ENCODE data around the gene KCNF1. TPM values are rescaled to one million over a fixed set of nuclear protein-coding genes. Genes with fewer than 3 reads are reported as not detected.

The KCNF1 gene
- total and polyA plus RNA-seq, 10 of the 15 experiments (the other 5 are each of a cell fraction or from before 2014, with no cell fraction given): not detected

GRCh38 chr2:10875126-10875525 lies 36.6 kb upstream of the KCNF1 start (continued):
- no peak for TF ChIP-seq ATF2 (IDR thresholded peaks at IDR 0.05; ENCODE audit: low read length)
- TF ChIP-seq EZH2 (IDR thresholded peaks at IDR 0.05; ENCODE audit: borderline replicate concordance, control insufficient read depth, low read depth, low read length): no peak
- TF ChIP-seq ATF7 (IDR thresholded peaks at IDR 0.05; ENCODE audit: low read depth): no peak
- no peak for TF ChIP-seq PAX5 (IDR thresholded peaks at IDR 0.05; ENCODE audit: borderline replicate concordance, low read depth, low read length)
- TF ChIP-seq DPF2 (IDR thresholded peaks at IDR 0.05): no peak
- TF ChIP-seq MTA3 (IDR thresholded peaks at IDR 0.05; ENCODE audit: borderline replicate concordance, low read length): no peak
- TF ChIP-seq RFX5 (IDR thresholded peaks at IDR 0.05; ENCODE audit: low read depth, low read length): no peak
- TF ChIP-seq SRF (IDR thresholded peaks at IDR 0.05; ENCODE audit: low read depth in 2 of 2, low read length in 2 of 2): no peak

- CTCF ChIA-PET: interaction anchor here (1.0 to 1.7 kb wide), 5 partner anchors 12 to 256 kb away, joined by 3 to 8 read pairs (median 3); no protein-coding TSS in a partner anchor
- TF ChIP-seq MTA3 (IDR thresholded peaks at IDR 0.05; ENCODE audit: borderline replicate concordance, low read length): no peak
- TF ChIP-seq IKZF1 (conservative IDR thresholded peaks at IDR 0.05): no peak
- no peak for TF ChIP-seq BCL3 (IDR thresholded peaks at IDR 0.05; ENCODE audit: borderline replicate concordance, insufficient read depth, low read depth, low read length, poor library complexity, severe bottlenecking)
- no peak for TF ChIP-seq MAX (IDR thresholded peaks at IDR 0.05; ENCODE audit: low read depth, low read length)
- RAD21 ChIA-PET (ENCODE audit: unreplicated experiment): interaction anchor here (1.0 to 4.2 kb wide), 3 partner anchors 7 to 19 kb away, joined by 3 to 28 read pairs (median 10); no protein-coding TSS in a partner anchor
- H4K20me1 ChIP-seq (ENCODE audit: control insufficient read depth, insufficient read depth): no peaks in the 10 kb centered on the region
- H3K27me3 ChIP-seq (replicated peaks in 1 of 2; ENCODE audit: control insufficient read depth in 2 of 2, insufficient read depth in 2 of 2, low read length in 1 of 2): peaks cover 2 to 4% of the 10 kb centered on the region in 2 experiments; a peak in 3 of 4 replicates
- no peak overlapping the region for H3K9ac ChIP-seq (ENCODE audit: control insufficient read depth, insufficient read depth, low read length)
- no peak for ATAC-seq
- BruUV-seq (replicated peaks): no TSS peak
- H3K9me3 ChIP-seq (replicated peaks; ENCODE audit: control insufficient read depth, insufficient read depth, low read length): peaks cover 7% of the 10 kb centered on the region; the same call in 2 of the 3 replicates
- no peak for DNase-seq (ENCODE audit: low read depth, low spot score)
- WGBS (ENCODE audit: insufficient coverage, insufficient replicate concordance, low lambda C conversion rate, missing lambda C conversion rate): 0% methylated on average over 3 of the region's 3 CpGs
- no peak overlapping the region for H2AFZ ChIP-seq (ENCODE audit: control insufficient read depth, low read depth, low read length)
- H3K4me1 ChIP-seq (ENCODE audit: control insufficient read depth, insufficient read depth, low read length): peaks cover 2% of the 10 kb centered on the region
- no peak overlapping the region for H3K27ac ChIP-seq (ENCODE audit: control insufficient read depth, insufficient read depth)
- no peak overlapping the region for H3K4me3 ChIP-seq
- SMC1A ChIA-PET (ENCODE audit: uncharacterized antibody, unreplicated experiment): interaction anchor here (0.7 to 5.0 kb wide), 6 partner anchors 8 to 170 kb away, joined by 3 to 34 read pairs (median 5); no protein-coding TSS in a partner anchor
- POLR2A ChIA-PET: no interaction called here
- no peak overlapping the region for H3K4me2 ChIP-seq (ENCODE audit: control insufficient read depth, insufficient read depth)
- H3K36me3 ChIP-seq (ENCODE audit: control insufficient read depth in 2 of 2, insufficient read depth in 2 of 2, low read length in 1 of 2): no peaks in the 10 kb centered on the region
- H3K79me2 ChIP-seq (ENCODE audit: control insufficient read depth, insufficient read depth, low read length): no peaks in the 10 kb centered on the region
- intact Hi-C loops (cut with micrococcal nuclease; ENCODE audit: unreplicated experiment) (no loop called here), in situ Hi-C loops (cut with MboI) (no loop called here)
- no peak for FAIRE-seq
These were observed 35.3 kb upstream of the KCNF1 start for GRCh38 chr2:10876394-10876793.
